HG02885 (cell line): ENCODE data around the gene METTL8.
"Not testable (repeated sequence)": the region's sequence is repeated elsewhere in the genome, so short reads cannot be mapped to it uniquely, and the experiment has no call there.

Experiments used
- ATAC-seq: cut with Tn5 transposase; IDR thresholded peaks from one replicate; pipeline ENCODE4 v1.9.1; 2021; ENCODE audit warnings: mild to moderate bottlenecking; ENCODE audit not compliant: unreplicated experiment, poor library complexity

METTL8 gene

GRCh38 chr2:171316755-171317337, 116.9 kb downstream of the METTL8 start:
- ATAC-seq, result no peak

- ATAC-seq, result no peak
Measured at GRCh38 chr2:171316220-171316619, 117.6 kb downstream of the METTL8 start.

GRCh38 chr2:171315781-171316180, 118.0 kb downstream of the METTL8 start:
- no peak for ATAC-seq

GRCh38 chr2:171312182-171312581, 121.6 kb downstream of the METTL8 start:
- ATAC-seq, result not testable (repeated sequence)

- not testable (repeated sequence) for ATAC-seq
Measured at GRCh38 chr2:171311589-171311988, 122.2 kb downstream of the METTL8 start.

GRCh38 chr2:171310889-171311288, 122.9 kb downstream of the METTL8 start:
- no peak for ATAC-seq

GRCh38 chr2:171309455-171310286, 124.1 kb downstream of the METTL8 start:
- no peak for ATAC-seq

GRCh38 chr2:171308280-171309054, 125.3 kb downstream of the METTL8 start:
- ATAC-seq, result no peak

GRCh38 chr2:171307560-171307959, 126.2 kb downstream of the METTL8 start:
- ATAC-seq, result peak; percentile 83

- no peak for ATAC-seq
Measured at GRCh38 chr2:171297956-171298355, 135.8 kb downstream of the METTL8 start.

- ATAC-seq, result no peak
Measured at GRCh38 chr2:171294608-171295007, 139.2 kb downstream of the METTL8 start.

GRCh38 chr2:171293661-171294060, 140.1 kb downstream of the METTL8 start:
- no peak for ATAC-seq

GRCh38 chr2:171289991-171290390, 143.8 kb downstream of the METTL8 start:
- no peak for ATAC-seq

- no peak for ATAC-seq
Measured at GRCh38 chr2:171289316-171289715, 144.5 kb downstream of the METTL8 start.

GRCh38 chr2:171287611-171288010, 146.2 kb downstream of the METTL8 start:
- ATAC-seq, result no peak

- no peak for ATAC-seq
Measured at GRCh38 chr2:171287036-171287571, 146.7 kb downstream of the METTL8 start.

GRCh38 chr2:171281110-171281509, 152.7 kb downstream of the METTL8 start:
- no peak for ATAC-seq

- ATAC-seq, result no peak
Measured at GRCh38 chr2:171279983-171280790, 153.6 kb downstream of the METTL8 start.

GRCh38 chr2:171274757-171275156, 159.0 kb downstream of the METTL8 start:
- no peak for ATAC-seq

- no peak for ATAC-seq
Measured at GRCh38 chr2:171271971-171272436, 161.8 kb downstream of the METTL8 start.
